ENCODE measurements around the gene IGDCC3.

The IGDCC3 gene

GRCh38 chr15:65328506-65329287, 49.1 kb downstream of the IGDCC3 start:
- DNase-seq (ENCODE audit: low spot score): no peak

GRCh38 chr15:65327651-65328393, 50.0 kb downstream of the IGDCC3 start:
- DNase-seq (ENCODE audit: low spot score): no peak

GRCh38 chr15:65326818-65327217, 51.0 kb downstream of the IGDCC3 start:
- no peak for DNase-seq (ENCODE audit: low spot score)

- DNase-seq (ENCODE audit: low spot score): no peak
These were observed 51.7 kb downstream of the IGDCC3 start for GRCh38 chr15:65326117-65326526.

- DNase-seq (ENCODE audit: low spot score): no peak
These were observed 54.7 kb downstream of the IGDCC3 start for GRCh38 chr15:65323071-65323511.

- peak; percentile 80 for DNase-seq (ENCODE audit: low spot score)
These were observed 58.9 kb downstream of the IGDCC3 start for GRCh38 chr15:65318870-65319356.

- no peak for DNase-seq (ENCODE audit: low spot score)
These were observed 65.3 kb downstream of the IGDCC3 start for GRCh38 chr15:65312400-65312916.

GRCh38 chr15:65311760-65312159, 66.0 kb downstream of the IGDCC3 start:
- no peak for DNase-seq (ENCODE audit: low spot score)

- DNase-seq (ENCODE audit: low spot score): no peak
These were observed 67.2 kb downstream of the IGDCC3 start for GRCh38 chr15:65310431-65311137.

- DNase-seq (ENCODE audit: low spot score): no peak
These were observed 67.9 kb downstream of the IGDCC3 start for GRCh38 chr15:65309882-65310418.

- no peak for DNase-seq (ENCODE audit: low spot score)
These were observed 69.8 kb downstream of the IGDCC3 start for GRCh38 chr15:65307978-65308377.

GRCh38 chr15:65306551-65306950, 71.3 kb downstream of the IGDCC3 start:
- DNase-seq (ENCODE audit: low spot score): no peak

- DNase-seq (ENCODE audit: low spot score): no peak
These were observed 72.0 kb downstream of the IGDCC3 start for GRCh38 chr15:65305776-65306175.

- no peak for DNase-seq (ENCODE audit: low spot score)
These were observed 72.5 kb downstream of the IGDCC3 start for GRCh38 chr15:65305150-65305758.

GRCh38 chr15:65304381-65305149, 73.2 kb downstream of the IGDCC3 start, which contains the start of gene RNU5B-1:
Gene RNU5B-1, plus strand, starts transcription at chr15:65304677.
- DNase-seq (ENCODE audit: low spot score): peak; percentile 99

- peak; percentile 78 for DNase-seq (ENCODE audit: low spot score)
These were observed 74.0 kb downstream of the IGDCC3 start for GRCh38 chr15:65303687-65304380.

- DNase-seq (ENCODE audit: low spot score): no peak
These were observed 75.7 kb downstream of the IGDCC3 start for GRCh38 chr15:65302061-65302460.

GRCh38 chr15:65300924-65301441, 76.8 kb downstream of the IGDCC3 start:
- no peak for DNase-seq (ENCODE audit: low spot score)

- no peak for DNase-seq (ENCODE audit: low spot score)
These were observed 79.1 kb downstream of the IGDCC3 start for GRCh38 chr15:65298731-65299130.
